ENCODE data around the gene FAM120B.

DNA sequence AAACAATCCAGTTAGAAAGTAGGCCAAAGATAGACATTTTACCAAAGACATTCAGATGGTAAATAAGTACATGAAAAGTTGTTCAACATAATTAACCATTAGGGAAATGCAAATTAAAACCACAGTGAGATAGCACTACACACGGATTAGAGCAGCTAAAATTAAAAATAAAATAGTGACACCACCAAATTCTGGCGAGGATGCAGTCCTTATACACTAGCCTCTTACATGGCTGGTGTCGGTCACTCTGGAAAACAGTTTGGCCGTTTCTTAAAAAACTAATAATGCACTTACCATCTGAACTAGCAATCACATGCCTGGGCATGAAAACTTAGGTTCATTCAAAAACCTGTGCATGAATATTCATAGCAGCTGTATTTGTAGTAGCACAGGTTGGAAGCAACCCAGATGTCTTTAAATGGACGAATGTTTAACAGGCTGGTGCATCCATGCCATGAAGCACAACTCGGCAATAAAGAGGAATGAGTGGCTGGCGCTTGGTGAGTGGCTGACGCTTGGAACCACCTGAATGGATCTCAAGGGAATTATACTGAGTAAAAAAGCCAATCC is 77.0 kb downstream of the FAM120B start:
- TF ChIP-seq CTCF (conservative IDR thresholded peaks at IDR 0.05 in 1 of 2, IDR thresholded peaks at IDR 0.05 in 1 of 2; ENCODE audit: low read depth in 1 of 2, low read length in 2 of 2) (no peak), EZH2 (IDR thresholded peaks at IDR 0.05; ENCODE audit: low read length, missing control alignments) (no peak)
